HEK293T (cell line): Measurements from ENCODE around the gene SMIM44.

Source experiments
- CTCF ChIA-PET: fragments of 350-600 bp; formaldehyde crosslinking; extraction: SDS; loops from one replicate; lab custom pipeline; 2021; ENCODE audit warnings: antibody characterized with exemption, inconsistent platforms; lab: Yijun Ruan, JAX
- POLR2A ChIA-PET: fragments of 350-600 bp; formaldehyde crosslinking; extraction: SDS; loops from one replicate; lab custom pipeline; 2020; ENCODE audit warnings: antibody characterized with exemption, inconsistent platforms; lab: Yijun Ruan, JAX
- DNase-seq: peaks from one replicate; pipeline ENCODE4 v3.0.0; 2012; ENCODE audit warnings: mixed read lengths; ENCODE audit errors: extremely low spot score
- ARNT ChIP-seq: fragments of 450-650 bp; IDR thresholded peaks from 2 replicates; pipeline ENCODE4 v1.6.1; 2017; ENCODE audit warnings: mild to moderate bottlenecking
- BHLHE40 ChIP-seq: fragments of 450-650 bp; IDR thresholded peaks from 2 replicates; pipeline ENCODE4 v1.6.1; 2016; ENCODE audit warnings: mild to moderate bottlenecking, moderate library complexity, borderline replicate concordance
- CTBP1 ChIP-seq: fragments of 450-650 bp; IDR thresholded peaks from 2 replicates; pipeline ENCODE4 v1.6.1; 2016; ENCODE audit warnings: borderline replicate concordance
- ELF4 ChIP-seq: fragments of 450-650 bp; IDR thresholded peaks from 2 replicates; pipeline ENCODE4 v1.6.1; 2017; ENCODE audit warnings: antibody characterized with exemption
- FOXA1 ChIP-seq: fragments of 450-650 bp; IDR thresholded peaks from 2 replicates; pipeline ENCODE4 v1.6.1; 2016; ENCODE audit warnings: mild to moderate bottlenecking
- FOXK2 ChIP-seq: fragments of 450-650 bp; IDR thresholded peaks from 2 replicates; pipeline ENCODE4 v1.6.1; 2016; ENCODE audit warnings: mild to moderate bottlenecking
- FOXM1 ChIP-seq: fragments of 450-650 bp; IDR thresholded peaks from 2 replicates; pipeline ENCODE4 v1.6.1; 2017; ENCODE audit warnings: mild to moderate bottlenecking, borderline replicate concordance
- HDGF ChIP-seq: fragments of 450-650 bp; IDR thresholded peaks from 2 replicates; pipeline ENCODE4 v1.6.1; 2017; ENCODE audit warnings: antibody characterized with exemption, borderline replicate concordance
- L3MBTL2 ChIP-seq: fragments of 450-650 bp; conservative IDR thresholded peaks from 2 replicates; pipeline ENCODE4 v1.6.1; 2016; ENCODE audit warnings: mild to moderate bottlenecking
- LEF1 ChIP-seq: fragments of 450-650 bp; IDR thresholded peaks from 2 replicates; pipeline ENCODE4 v1.6.1; 2017; ENCODE audit warnings: mild to moderate bottlenecking, borderline replicate concordance
- NFRKB ChIP-seq: fragments of 450-650 bp; IDR thresholded peaks from 2 replicates; pipeline ENCODE4 v1.6.1; 2016; ENCODE audit warnings: mild to moderate bottlenecking, moderate library complexity
- SP1 ChIP-seq: fragments of 450-650 bp; IDR thresholded peaks from 2 replicates; pipeline ENCODE4 v1.6.1; 2017
- SUZ12 ChIP-seq: fragments of 450-650 bp; IDR thresholded peaks from 2 replicates; pipeline ENCODE4 v1.6.1; 2016; ENCODE audit warnings: mild to moderate bottlenecking
- TARDBP ChIP-seq: fragments of 450-650 bp; IDR thresholded peaks from 2 replicates; pipeline ENCODE4 v1.6.1; 2016
- ZNF384 ChIP-seq: fragments of 450-650 bp; IDR thresholded peaks from 2 replicates; pipeline ENCODE4 v1.6.1; 2016
- TF ChIP-seq, protein P1 (sequence below): fragments of 450-650 bp; IDR thresholded peaks from 2 replicates; pipeline ENCODE4 v1.6.1; 2016

SMIM44 gene

DNA sequence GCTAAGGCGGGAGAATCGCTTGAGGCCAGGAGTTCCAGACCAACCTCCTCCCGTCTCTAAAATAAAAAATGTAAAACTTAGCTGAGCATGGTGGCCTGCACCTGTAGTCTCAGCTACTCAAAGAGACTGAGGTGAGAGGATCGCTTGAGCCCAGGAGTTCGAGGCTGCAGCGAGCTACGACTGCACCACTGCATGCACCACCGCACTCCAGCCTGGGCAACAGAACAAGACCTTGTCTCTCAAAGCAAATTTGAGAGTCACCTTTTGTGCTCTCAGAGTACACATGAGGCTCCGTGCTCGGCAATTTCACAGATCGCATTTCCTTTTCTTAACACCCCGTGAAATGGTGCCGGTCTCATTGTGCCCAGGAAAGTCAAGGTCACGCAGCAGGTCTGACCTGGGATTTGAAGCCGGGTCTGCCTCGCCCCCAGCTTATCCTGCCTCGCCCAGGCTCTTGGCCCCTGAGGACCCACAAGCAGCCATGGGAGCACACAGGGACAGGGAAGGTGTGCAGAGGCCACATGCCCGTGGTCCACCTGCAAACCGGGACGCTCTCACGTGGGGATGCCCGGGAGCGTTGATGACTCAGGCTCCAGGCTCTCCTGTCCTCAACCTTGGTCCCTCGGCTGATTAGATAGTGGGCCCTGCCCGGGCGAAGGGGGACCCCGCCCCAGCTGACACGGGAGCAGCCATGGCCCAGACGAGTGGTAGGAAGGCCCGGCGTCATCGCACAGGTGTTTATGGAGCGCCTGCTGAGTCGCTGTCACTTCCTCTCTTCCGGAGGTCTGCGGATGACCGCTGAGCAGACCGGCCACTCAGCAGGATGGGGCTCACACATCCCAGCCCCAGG lies 1.8 kb downstream of the SMIM44 start:
- no peak for TF ChIP-seq LEF1
- DNase-seq = no peak
- POLR2A ChIA-PET = no interaction called here
- CTCF ChIA-PET = no interaction called here

DNA sequence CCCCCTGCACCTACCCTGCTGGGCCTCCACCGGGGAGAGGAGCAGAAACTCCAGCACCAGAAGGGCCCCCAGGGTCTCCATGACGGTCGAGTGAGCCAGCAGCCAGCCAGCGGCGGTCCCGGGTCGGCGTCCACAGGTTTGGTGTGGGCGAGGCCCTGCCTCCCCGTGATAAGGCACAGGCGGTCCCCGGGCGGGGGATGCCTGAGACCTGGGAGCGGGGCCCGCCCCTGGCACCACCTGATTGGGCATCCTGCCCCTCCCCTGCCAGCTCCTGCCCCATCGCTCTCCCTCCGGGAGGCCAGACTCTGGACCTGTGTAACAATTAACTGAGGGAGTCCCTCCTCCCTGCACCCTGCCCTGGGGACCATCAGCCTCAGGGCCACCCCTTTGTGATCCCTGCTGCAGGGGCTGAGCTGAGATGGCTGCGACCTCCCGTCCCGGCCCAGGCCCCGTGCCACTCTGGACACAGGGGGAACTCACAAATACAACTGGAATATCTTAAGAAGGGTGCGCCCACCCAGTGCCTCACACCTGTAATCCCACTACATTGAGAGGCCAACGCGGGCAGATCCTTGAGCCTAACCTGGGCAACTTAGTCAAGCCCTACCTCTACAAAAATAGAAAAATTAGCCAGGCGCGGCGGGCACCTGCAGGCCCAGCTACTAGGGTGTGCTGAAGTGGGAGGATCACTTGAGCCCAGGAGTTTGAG lies 2.7 kb downstream of the SMIM44 start, which contains the start of gene SMIM24:
TSS of gene SMIM24 (minus strand) at position 143 of the 709 bp plus-strand sequence. CDS start at position 81, 62 bp downstream.
- ChIA-PET POLR2A (no interaction called here), CTCF (no interaction called here)
- no peak for DNase-seq

DNA sequence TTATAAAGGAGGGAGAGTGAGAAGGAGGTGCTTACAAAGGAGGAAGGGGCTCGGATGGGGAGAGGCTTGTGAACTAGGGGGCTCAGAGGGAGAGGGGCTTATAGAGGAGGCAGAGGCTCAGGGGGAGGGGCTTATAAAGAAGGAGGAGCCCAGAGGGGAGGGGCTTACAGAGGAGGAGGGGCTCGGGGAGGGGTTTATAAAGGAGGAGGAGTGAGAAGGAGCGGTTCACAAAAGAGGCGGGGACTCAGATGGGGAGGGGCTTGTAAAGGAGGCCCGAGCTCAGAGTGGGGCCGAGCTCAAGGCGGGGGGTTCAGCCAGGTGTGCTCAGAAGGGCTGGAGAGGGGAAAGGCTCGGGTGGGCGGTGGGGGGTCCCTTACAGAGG lies 3.4 kb downstream of the SMIM44 start:
- ChIA-PET POLR2A (interaction anchor here (1.1 kb wide), 1 partner anchor 21 kb away, joined by 4 read pairs; the partner anchor contains the start of gene DOHH), CTCF (interaction anchor here (1.0 kb wide), 1 partner anchor 176 kb away, joined by 3 read pairs; no protein-coding TSS in a partner anchor)
- no peak for TF ChIP-seq TARDBP
- no peak for TF ChIP-seq BHLHE40
- TF ChIP-seq SUZ12 = no peak
- TF ChIP-seq HDGF = no peak
- TF ChIP-seq SP1 = no peak
- no peak for TF ChIP-seq NFRKB
- TF ChIP-seq ELF4 = no peak
- TF ChIP-seq FOXK2 = no peak
- no peak for TF ChIP-seq L3MBTL2
- no peak for TF ChIP-seq CTBP1
- TF ChIP-seq ZNF384 = no peak
- TF ChIP-seq LEF1 = no peak
- TF ChIP-seq, protein P1, sequence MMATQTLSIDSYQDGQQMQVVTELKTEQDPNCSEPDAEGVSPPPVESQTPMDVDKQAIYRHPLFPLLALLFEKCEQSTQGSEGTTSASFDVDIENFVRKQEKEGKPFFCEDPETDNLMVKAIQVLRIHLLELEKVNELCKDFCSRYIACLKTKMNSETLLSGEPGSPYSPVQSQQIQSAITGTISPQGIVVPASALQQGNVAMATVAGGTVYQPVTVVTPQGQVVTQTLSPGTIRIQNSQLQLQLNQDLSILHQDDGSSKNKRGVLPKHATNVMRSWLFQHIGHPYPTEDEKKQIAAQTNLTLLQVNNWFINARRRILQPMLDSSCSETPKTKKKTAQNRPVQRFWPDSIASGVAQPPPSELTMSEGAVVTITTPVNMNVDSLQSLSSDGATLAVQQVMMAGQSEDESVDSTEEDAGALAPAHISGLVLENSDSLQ = no peak
- no peak for TF ChIP-seq ARNT
- TF ChIP-seq FOXM1 = no peak
- no peak for TF ChIP-seq FOXA1
- DNase-seq = peak; percentile 72

More for the DNA sequence above, 2.7 kb downstream of the SMIM44 start, which contains the start of gene SMIM24:
- TF ChIP-seq NFRKB = no peak
- TF ChIP-seq FOXK2 = no peak
- no peak for TF ChIP-seq FOXA1
- no peak for TF ChIP-seq FOXM1
- no peak for TF ChIP-seq ELF4
- TF ChIP-seq SUZ12 = no peak
- no peak for TF ChIP-seq LEF1
- TF ChIP-seq HDGF = no peak
- TF ChIP-seq SP1 = no peak
- TF ChIP-seq BHLHE40 = no peak
- TF ChIP-seq L3MBTL2 = no peak
- TF ChIP-seq, protein P1 = no peak
- no peak for TF ChIP-seq ZNF384
- TF ChIP-seq ARNT = no peak
- TF ChIP-seq TARDBP = no peak
- TF ChIP-seq CTBP1 = no peak

DNA sequence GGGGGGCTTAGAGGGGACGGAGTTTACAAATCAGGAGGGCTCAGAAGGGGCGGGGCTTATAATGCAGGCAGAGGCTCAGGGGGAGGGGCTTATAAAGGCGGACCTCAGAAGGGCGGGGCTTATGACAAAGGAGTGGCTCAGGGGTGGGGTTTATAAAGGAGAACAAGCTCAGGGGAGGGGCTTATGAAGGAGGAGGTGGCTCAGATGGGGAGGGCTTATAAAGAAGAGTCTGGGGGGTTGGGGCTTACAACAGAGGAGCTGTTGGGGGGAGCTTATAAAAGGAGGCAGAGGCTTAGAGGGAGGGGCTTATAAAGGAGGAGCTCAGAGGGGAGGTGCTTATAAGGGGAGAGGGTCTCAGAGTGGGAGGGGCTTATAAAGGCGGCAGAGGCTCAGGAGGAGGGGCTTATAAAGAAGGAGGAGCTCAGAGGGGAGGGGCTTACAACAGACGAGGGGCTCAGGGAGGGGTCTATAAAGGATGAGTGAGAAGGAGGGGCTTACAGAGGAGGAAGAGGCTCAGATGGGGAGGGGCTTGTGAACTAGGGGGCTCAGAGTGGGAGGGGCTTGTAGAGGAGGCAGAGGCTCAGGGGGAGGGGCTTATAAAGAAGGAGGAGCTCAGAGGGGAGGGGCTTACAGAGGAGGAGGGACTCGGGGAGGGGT lies 3.9 kb downstream of the SMIM44 start:
- ChIA-PET CTCF (interaction anchor here (1.0 kb wide), 1 partner anchor 175 kb away, joined by 3 read pairs; no protein-coding TSS in a partner anchor), POLR2A (interaction anchor here (1.1 kb wide), 1 partner anchor 22 kb away, joined by 4 read pairs; the partner anchor contains the start of gene DOHH)
- peak; percentile 77 for DNase-seq
- TF ChIP-seq FOXM1 = no peak
- TF ChIP-seq SP1 = no peak; the same call in 1 of the 2 replicates
- no peak for TF ChIP-seq LEF1
- TF ChIP-seq CTBP1 = no peak
- no peak for TF ChIP-seq HDGF
- no peak for TF ChIP-seq ARNT

DNA sequence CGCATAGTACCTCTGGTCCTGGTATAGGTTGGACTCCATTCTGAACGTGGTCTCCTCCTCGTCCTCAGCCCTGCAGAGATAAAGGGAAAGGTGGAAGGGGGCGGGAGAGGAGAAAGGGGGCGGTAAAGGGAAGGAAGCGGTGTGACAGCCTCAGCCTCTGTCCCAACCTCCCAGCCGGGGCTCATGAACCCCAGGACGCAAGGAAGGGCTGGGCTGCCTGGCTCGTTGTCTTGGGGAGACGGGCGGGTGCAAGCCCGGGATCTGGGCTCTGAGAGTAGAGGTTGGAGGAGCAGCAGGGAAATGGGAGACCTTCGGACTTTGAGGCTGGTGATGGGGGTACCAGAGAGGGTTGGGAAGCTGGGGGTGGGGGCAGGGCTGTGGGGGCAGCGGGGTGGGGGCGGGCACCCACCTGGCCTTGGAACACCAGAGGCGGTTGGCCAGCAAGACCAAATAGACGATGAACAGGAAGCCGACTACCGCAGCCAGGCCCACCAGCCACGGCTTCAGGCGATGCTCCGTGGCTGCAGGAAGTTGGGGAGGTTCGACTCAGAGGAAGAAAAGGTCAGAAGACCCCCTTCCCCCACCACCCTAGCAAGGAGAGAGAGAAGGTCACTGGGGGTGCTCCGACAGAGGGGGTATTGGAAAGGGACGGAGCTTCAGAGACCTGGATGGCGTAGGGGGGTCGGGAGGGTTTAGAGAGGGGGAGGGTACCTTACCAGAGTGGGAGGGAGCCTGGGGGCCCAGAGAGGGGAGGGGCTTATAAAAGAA lies 4.6 kb downstream of the SMIM44 start:
- no peak for DNase-seq

DNA sequence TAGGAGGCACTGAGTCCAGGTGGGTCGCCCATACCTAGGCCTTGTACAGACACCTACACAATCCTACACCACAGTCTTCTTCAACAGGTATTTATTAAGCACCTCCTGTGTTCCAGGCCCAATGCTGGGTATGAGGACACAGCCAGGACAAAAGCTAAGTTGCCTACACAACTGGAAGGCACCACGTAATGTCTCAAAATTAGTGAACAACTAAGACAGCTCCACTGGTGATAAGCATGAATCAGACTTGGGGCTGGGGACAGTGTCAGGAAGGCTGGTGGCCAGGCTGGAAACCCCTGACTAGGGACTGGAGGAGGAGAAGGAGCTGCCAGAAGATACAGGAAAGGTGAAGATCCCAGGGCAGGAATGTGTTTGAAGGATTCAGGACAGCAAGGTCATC lies 5.3 kb downstream of the SMIM44 start:
- ChIA-PET CTCF (no interaction called here), POLR2A (no interaction called here)
- TF ChIP-seq FOXK2 (no peak), FOXA1 (no peak), FOXM1 (no peak), BHLHE40 (no peak), HDGF (no peak), ZNF384 (no peak), TARDBP (no peak)
- DNase-seq = no peak

More for the DNA sequence above, 4.6 kb downstream of the SMIM44 start:
- TF ChIP-seq ELF4 = no peak
- no peak for TF ChIP-seq FOXA1
- TF ChIP-seq SUZ12 = no peak
- TF ChIP-seq HDGF = no peak
- no peak for TF ChIP-seq CTBP1
- ChIA-PET POLR2A (no interaction called here), CTCF (no interaction called here)
